HTERT RPE-1 (cell line): ENCODE results near the gene SMIM22.

Source experiments
- in situ Hi-C: fragments of 300-500 bp; cut with MboI; formaldehyde crosslinking; loops from 4 replicates; pipeline ENCODE4 v1.14.3; 2020; ENCODE audit warnings: low sequenced_read_pairs

The SMIM22 gene

DNA sequence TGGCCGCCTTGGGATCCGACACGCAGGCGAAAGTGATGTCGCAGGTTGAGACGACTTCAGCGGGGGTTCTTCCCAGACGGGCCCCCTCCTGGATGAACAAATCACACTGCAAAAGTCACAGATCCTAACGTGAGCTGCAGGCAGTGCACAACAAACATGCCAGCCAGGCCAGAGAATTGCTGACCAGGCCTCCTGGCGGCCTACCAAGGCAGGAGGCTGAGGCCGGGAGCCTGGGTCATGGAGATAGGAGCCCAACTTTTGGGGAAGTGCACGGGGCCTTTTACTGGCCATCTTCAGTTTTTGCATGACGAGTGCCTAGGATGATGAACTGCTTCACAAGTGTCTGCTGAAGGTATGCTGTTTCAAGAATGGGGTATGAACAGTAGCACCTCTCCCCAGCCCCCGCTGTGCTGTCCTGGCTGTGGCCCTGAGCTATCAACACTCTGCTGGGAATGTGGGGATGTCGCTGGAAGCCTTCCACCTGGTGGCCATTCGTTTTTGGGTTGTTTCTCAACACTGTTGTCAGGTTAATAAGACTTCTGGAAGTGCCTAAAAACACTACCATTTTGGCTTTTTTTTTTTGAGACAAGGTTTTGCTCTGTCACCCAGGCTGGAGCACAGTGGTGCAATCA is 19.5 kb downstream of the SMIM22 start:
- in situ Hi-C loops: no loop called here

- in situ Hi-C loops: no loop called here
These were observed 25.5 kb downstream of the SMIM22 start for GRCh38 chr16:4820652-4821051.

DNA sequence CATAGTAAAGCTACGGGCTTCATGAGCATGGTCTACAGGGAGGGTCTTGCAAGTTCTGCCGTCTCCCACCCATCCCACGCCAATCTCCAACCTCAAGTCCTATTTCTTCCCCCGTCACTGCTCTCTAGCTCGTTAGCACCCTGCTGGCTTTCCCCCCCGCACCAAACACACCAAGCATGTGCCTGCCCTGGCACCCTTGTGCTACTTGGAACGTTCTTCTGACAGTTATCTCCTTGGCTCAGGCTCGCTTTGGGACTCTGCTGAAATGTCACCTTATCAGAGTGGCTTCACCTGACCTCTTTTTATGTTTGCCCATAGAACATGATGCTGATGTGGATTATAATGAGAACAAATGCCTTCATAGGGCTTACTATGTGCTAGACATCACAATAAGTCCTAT is 30.0 kb downstream of the SMIM22 start:
- in situ Hi-C loops: no loop called here

GRCh38 chr16:4826526-4826925 is 31.4 kb downstream of the SMIM22 start:
- in situ Hi-C loops: no loop called here

- in situ Hi-C loops: no loop called here
These were observed 31.8 kb downstream of the SMIM22 start for GRCh38 chr16:4826980-4827379.

GRCh38 chr16:4828567-4829321 is 33.6 kb downstream of the SMIM22 start:
- in situ Hi-C loops: no loop called here

GRCh38 chr16:4830408-4830807 is 35.2 kb downstream of the SMIM22 start:
- in situ Hi-C loops: no loop called here

DNA sequence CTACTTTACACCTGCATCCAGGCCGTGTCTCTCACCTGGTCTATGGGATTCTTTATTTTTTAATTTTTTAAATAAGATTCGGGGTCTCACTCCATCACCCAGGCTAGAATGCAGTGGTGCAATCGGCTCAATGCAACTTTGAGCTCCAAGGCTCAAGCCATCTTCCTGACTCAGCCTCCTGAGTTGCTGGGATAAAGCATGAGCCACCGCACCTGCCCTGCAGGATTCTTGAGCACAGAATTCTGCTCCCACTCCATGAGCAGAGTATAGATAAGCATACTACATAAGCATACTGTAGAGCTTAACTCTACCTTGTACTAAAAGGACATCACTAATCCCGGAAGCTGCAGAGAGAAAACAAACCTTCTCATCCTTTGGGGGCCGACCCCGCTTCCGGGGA is 36.4 kb downstream of the SMIM22 start:
- in situ Hi-C loops: no loop called here

DNA sequence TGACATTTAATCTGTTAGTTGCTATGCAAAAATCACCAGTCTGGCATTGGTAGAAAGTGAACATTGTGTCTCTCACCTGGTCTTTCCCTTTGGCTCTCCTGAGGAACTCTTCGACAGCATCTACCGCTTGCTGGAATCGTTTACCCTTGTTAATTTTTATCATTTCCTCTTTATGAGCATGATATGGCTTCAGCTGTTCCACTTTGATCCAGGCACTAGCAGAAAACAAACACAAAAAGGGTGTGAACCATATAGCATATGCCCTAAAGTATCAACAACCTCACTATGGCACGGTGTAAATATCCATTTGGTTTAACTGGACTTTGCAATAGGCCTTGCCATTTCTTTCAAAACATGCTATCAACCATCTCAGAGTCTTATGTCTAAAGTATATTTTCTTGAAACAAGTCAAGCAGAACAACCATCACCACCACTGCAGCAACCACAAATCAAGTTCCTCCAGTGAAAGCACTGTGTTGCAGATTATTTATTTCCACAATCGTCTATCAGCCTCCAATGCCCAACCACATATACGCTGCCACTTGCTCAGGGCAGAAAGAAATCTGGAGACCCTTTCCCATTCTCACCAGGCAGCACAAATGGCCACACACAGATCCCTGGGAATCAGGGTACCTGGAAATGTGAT is 37.7 kb downstream of the SMIM22 start:
- in situ Hi-C loops: no loop called here

DNA sequence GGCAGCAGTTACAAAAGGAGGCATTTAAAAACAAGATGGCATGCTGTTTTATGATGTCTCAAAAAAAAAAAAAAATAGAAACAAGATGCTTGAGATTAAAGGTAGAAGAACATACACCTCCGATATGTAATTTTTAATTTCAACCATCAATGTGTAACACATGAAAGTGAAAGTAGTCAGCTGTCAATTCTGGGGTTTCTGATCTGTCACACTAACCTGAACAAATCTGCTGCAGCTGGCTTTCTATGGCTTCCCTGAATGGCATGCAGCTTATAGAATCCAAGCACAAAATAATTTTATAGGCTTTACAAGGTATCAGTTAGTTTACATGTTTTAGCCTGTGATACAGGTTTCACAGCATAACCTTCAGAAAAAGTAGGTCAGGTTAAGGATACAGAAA is 38.4 kb downstream of the SMIM22 start:
- in situ Hi-C loops: no loop called here

- in situ Hi-C loops: no loop called here
These were observed 41.6 kb downstream of the SMIM22 start for GRCh38 chr16:4836727-4837126.

- in situ Hi-C loops: no loop called here
These were observed 42.7 kb downstream of the SMIM22 start for GRCh38 chr16:4837733-4838501.

DNA sequence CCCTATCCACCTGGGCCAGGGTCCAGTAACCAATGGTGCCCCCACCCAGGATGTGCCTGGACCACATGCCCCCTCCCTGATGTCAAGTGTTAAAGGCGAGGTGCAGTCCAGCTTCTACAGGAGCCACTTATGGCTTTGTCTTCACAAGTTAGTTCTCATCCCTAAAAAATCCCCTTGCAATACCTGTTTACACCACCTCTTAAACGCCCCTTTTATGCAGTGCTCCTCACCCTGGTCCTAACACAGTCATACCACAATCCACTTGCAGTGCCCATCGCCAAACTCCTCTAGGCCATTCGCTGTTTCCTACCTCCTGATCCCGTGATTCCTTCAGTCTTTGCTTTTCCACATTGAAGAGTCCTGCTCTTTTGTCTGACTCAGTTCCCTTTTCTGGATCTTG is 44.8 kb downstream of the SMIM22 start:
- in situ Hi-C loops: no loop called here

- in situ Hi-C loops: no loop called here
These were observed 45.8 kb downstream of the SMIM22 start for GRCh38 chr16:4840984-4841383.
